ENCODE data around the gene PFN3.

Gene PFN3

GRCh38 chr5:177442066-177442826 is 41.8 kb upstream of the PFN3 start:
- no peak overlapping the region for H3K4me3 ChIP-seq (ENCODE audit: low read depth, low read length)
- TF ChIP-seq CTCF (IDR thresholded peaks at IDR 0.05; ENCODE audit: low read depth, low read length), result no peak

GRCh38 chr5:177440990-177441780 is 40.7 kb upstream of the PFN3 start:
- no peak overlapping the region for H3K4me3 ChIP-seq (ENCODE audit: low read depth, low read length)
- TF ChIP-seq CTCF (IDR thresholded peaks at IDR 0.05; ENCODE audit: low read depth, low read length), result no peak

GRCh38 chr5:177440211-177440989 is 39.9 kb upstream of the PFN3 start:
- TF ChIP-seq CTCF (IDR thresholded peaks at IDR 0.05; ENCODE audit: low read depth, low read length), result no peak
- no peak overlapping the region for H3K4me3 ChIP-seq (ENCODE audit: low read depth, low read length)

GRCh38 chr5:177439518-177440053 is 39.1 kb upstream of the PFN3 start:
- no peak for TF ChIP-seq CTCF (IDR thresholded peaks at IDR 0.05; ENCODE audit: low read depth, low read length)
- H3K4me3 ChIP-seq (ENCODE audit: low read depth, low read length), result no peak overlapping the region

- no peak for TF ChIP-seq CTCF (IDR thresholded peaks at IDR 0.05; ENCODE audit: low read depth, low read length)
- H3K4me3 ChIP-seq (ENCODE audit: low read depth, low read length), result no peak overlapping the region
Measured at GRCh38 chr5:177438468-177438867, 38.0 kb upstream of the PFN3 start.

- TF ChIP-seq CTCF (IDR thresholded peaks at IDR 0.05; ENCODE audit: low read depth, low read length), result no peak
- H3K4me3 ChIP-seq (ENCODE audit: low read depth, low read length), result no peak overlapping the region
Measured at GRCh38 chr5:177437623-177438022, 37.2 kb upstream of the PFN3 start.

Measured in WI38 (cell line).